Endothelial cell of umbilical vein (primary cell): Measurements from ENCODE around the gene NELFA.

ENCODE experiments used
- CTCF ChIP-seq, 2 donors: IDR thresholded peaks; 1 replicate in 1 of 2; 2 replicates in 1 of 2; pipeline ENCODE4 v1.5.1; 2011; ENCODE audit warnings: low read length in 2 of 2, mild to moderate bottlenecking in 2 of 2, moderate library complexity in 2 of 2, control low read depth in 1 of 2, inconsistent platforms in 1 of 2, low read depth in 1 of 2; ENCODE audit not compliant: insufficient read depth in 1 of 2; ENCODE audit errors: extremely low read depth in 1 of 2
- EZH2 ChIP-seq: IDR thresholded peaks from 2 replicates; pipeline ENCODE4 v1.6.1; 2012; ENCODE audit warnings: borderline replicate concordance, low read depth, mild to moderate bottlenecking, moderate library complexity, low read length, inconsistent platforms; ENCODE audit not compliant: severe bottlenecking
- JUN ChIP-seq: IDR thresholded peaks from 2 replicates; pipeline ENCODE4 v1.6.1; 2011; ENCODE audit warnings: borderline replicate concordance, low read depth; ENCODE audit not compliant: insufficient read length, insufficient read depth
- POLR2A ChIP-seq: IDR thresholded peaks from 2 replicates; pipeline ENCODE4 v1.6.1; 2012; ENCODE audit warnings: low read depth, mild to moderate bottlenecking, control low read depth, low read length
- POLR2AphosphoS5 ChIP-seq: IDR thresholded peaks from 2 replicates; pipeline ENCODE4 v1.6.1; 2012; ENCODE audit warnings: low read depth, mild to moderate bottlenecking, control low read depth, low read length, moderate library complexity; ENCODE audit not compliant: insufficient read depth

- TF ChIP-seq POLR2A (no peak), EZH2 (no peak), CTCF (IDR thresholded peaks at IDR 0.05; ENCODE audit: extremely low read depth in 1 of 2, insufficient read depth in 1 of 2, low read depth in 1 of 2, low read length in 2 of 2) (no peak), JUN (no peak), POLR2AphosphoS5 (no peak)
Observed at GRCh38 chr4:1983053-1983845, 25.5 kb downstream of the NELFA start.
